Mammary epithelial cell (primary cell): ENCODE data around the gene TRIM52.

ENCODE experiments used
- CTCF ChIP-seq, 2 donors: IDR thresholded peaks in 1 of 2; conservative IDR thresholded peaks in 1 of 2; 2 replicates each; pipeline ENCODE4 v1.5.1; 2011 to 2012; ENCODE audit warnings: inconsistent platforms in 2 of 2, low read length in 2 of 2, mild to moderate bottlenecking in 2 of 2, control low read depth in 1 of 2, low read depth in 1 of 2; ENCODE audit not compliant: insufficient read depth in 1 of 2; ENCODE audit errors: extremely low read depth in 1 of 2
- EZH2 ChIP-seq: IDR thresholded peaks from 2 replicates; pipeline ENCODE4 v1.6.1; 2012; ENCODE audit warnings: low read length, inconsistent platforms, borderline replicate concordance

GRCh38 chr5:181219262-181220177, 41.4 kb downstream of the TRIM52 start:
- TF ChIP-seq CTCF (conservative IDR thresholded peaks at IDR 0.05 in 1 of 2, IDR thresholded peaks at IDR 0.05 in 1 of 2; ENCODE audit: extremely low read depth in 1 of 2, insufficient read depth in 1 of 2, low read depth in 1 of 2, low read length in 2 of 2), result no peak
- TF ChIP-seq EZH2, result no peak
